A549 (cell line): ENCODE measurements around the gene TRIM9. TPM values are rescaled to one million over a fixed set of nuclear protein-coding genes. Genes with fewer than 3 reads are reported as not detected.

Experiments
- ATAC-seq, 2 experiments: fragments of 200-7000 bp in 1 of 2; fragments of >200 bp in 1 of 2; cut with Nextera tagmentation in 1 of 2; cut with Tn5 transposase in 1 of 2; 3 replicates each; pipeline versions ENCODE4 v1.8.0 to v1.9.1; 2018 to 2020; ENCODE audit warnings: mild to moderate bottlenecking in 1 of 2, moderate library complexity in 1 of 2
- CTCF ChIA-PET: fragments of 300-600 bp; sonication (Branson Sonifier 250); formaldehyde crosslinking; extraction: SDS; loops from one replicate; lab custom pipeline; 2021; ENCODE audit warnings: antibody characterized with exemption, inconsistent platforms; lab: Yijun Ruan, JAX
- POLR2A ChIA-PET: fragments of 350-600 bp; formaldehyde crosslinking; extraction: SDS; loops from one replicate; lab custom pipeline; 2021; ENCODE audit warnings: antibody characterized with exemption, inconsistent platforms; lab: Yijun Ruan, JAX
- DNase-seq, 2 experiments: peaks; one replicate each; pipeline versions ENCODE4 v3.0.0 to v3.0.0-alpha.2; 2011 to 2016; ENCODE audit warnings: low read depth in 1 of 2, low spot score in 1 of 2
- FAIRE-seq: peaks from 2 replicates; lab custom pipeline; 2011; peaks lifted over from hg19 to GRCh38; lab: Jason Lieb, UNC
- H3K27ac ChIP-seq, 2 experiments: fragments of >200 bp; sonication (Bioruptor Twin); formaldehyde crosslinking; 3 replicates each; pipeline ENCODE4 v1.5.1; 2016 to 2017
- H3K4me1 ChIP-seq: fragments of >200 bp; sonication (Bioruptor Twin); formaldehyde crosslinking; 3 replicates; pipeline ENCODE4 v1.6.1; 2016
- H3K4me2 ChIP-seq: fragments of >200 bp; sonication (Bioruptor Twin); formaldehyde crosslinking; 3 replicates; pipeline ENCODE4 v1.6.1; 2016
- H3K4me3 ChIP-seq: fragments of >200 bp; sonication (Bioruptor Twin); formaldehyde crosslinking; 3 replicates; pipeline ENCODE4 v1.5.1; 2016
- H3K9me3 ChIP-seq: fragments of >200 bp; sonication (Bioruptor Twin); formaldehyde crosslinking; 3 replicates; pipeline ENCODE4 v1.6.1; 2016
- BHLHE40 ChIP-seq: IDR thresholded peaks from 2 replicates; pipeline ENCODE4 v1.6.1; 2012; ENCODE audit warnings: low read depth, low read length, inconsistent platforms
- CBX2 ChIP-seq: fragments of 200-600 bp; sonication (generic); IDR thresholded peaks from 2 replicates; pipeline ENCODE4 v1.6.1; 2016; ENCODE audit warnings: low read depth, mild to moderate bottlenecking, borderline replicate concordance
- CEBPB ChIP-seq, 2 experiments: fragments of >200 bp in 1 of 2; sonication (Bioruptor Twin) in 1 of 2; formaldehyde crosslinking in 1 of 2; IDR thresholded peaks; 2 replicates each; pipeline ENCODE4 v1.6.1; 2012 to 2016
- CHD4 ChIP-seq: fragments of 200-600 bp; sonication (generic); IDR thresholded peaks from 2 replicates; pipeline ENCODE4 v1.6.1; 2016; ENCODE audit warnings: antibody characterized with exemption, mild to moderate bottlenecking, borderline replicate concordance
- EHF ChIP-seq: fragments of 250-450 bp; sonication (Bioruptor Pico); IDR thresholded peaks from 2 replicates; pipeline ENCODE4 v1.5.0; 2020; ENCODE audit warnings: mild to moderate bottlenecking
- EHMT2 ChIP-seq: fragments of 200-600 bp; sonication (generic); IDR thresholded peaks from 2 replicates; pipeline ENCODE4 v1.6.1; 2016; ENCODE audit warnings: antibody characterized with exemption, low read depth, mild to moderate bottlenecking, moderate library complexity
- FOSL2 ChIP-seq, 2 experiments: fragments of 450-650 bp in 1 of 2; fragments of >200 bp in 1 of 2; sonication (Bioruptor Twin) in 1 of 2; formaldehyde crosslinking; IDR thresholded peaks; 2 replicates each; pipeline versions ENCODE4 v1.5.0 to v1.6.1; 2016 to 2020; ENCODE audit warnings: mild to moderate bottlenecking in 1 of 2, moderate library complexity in 1 of 2
- HOXB13 ChIP-seq: fragments of 250-450 bp; sonication (Bioruptor Pico); IDR thresholded peaks from 2 replicates; pipeline ENCODE4 v1.5.0; 2020; ENCODE audit warnings: low read depth, mild to moderate bottlenecking, moderate library complexity
- MAFK ChIP-seq: fragments of 450-650 bp; IDR thresholded peaks from 2 replicates; pipeline ENCODE4 v1.6.1; 2014; ENCODE audit not compliant: partially characterized antibody
- NFE2L2 ChIP-seq: fragments of 150-350 bp; conservative IDR thresholded peaks from 2 replicates; pipeline ENCODE4 v1.6.1; 2014; ENCODE audit warnings: low read length
- POLR2A ChIP-seq: IDR thresholded peaks from 2 replicates; pipeline ENCODE4 v1.6.1; 2012; ENCODE audit warnings: mild to moderate bottlenecking, low read length
- POLR2AphosphoS2 ChIP-seq: conservative IDR thresholded peaks from 2 replicates; pipeline ENCODE4 v1.6.1; 2012; ENCODE audit warnings: low read length, improper control_type of control experiment, inconsistent platforms
- SMC3 ChIP-seq: fragments of >200 bp; sonication (Bioruptor Twin); formaldehyde crosslinking; IDR thresholded peaks from 3 replicates; pipeline ENCODE4 v1.6.1; 2018; ENCODE audit warnings: inconsistent platforms
- TP53 ChIP-seq: fragments of 250-450 bp; sonication (Bioruptor Pico); IDR thresholded peaks from 2 replicates; pipeline ENCODE4 v1.5.0; 2021; ENCODE audit warnings: mild to moderate bottlenecking, moderate library complexity
- ZFP36 ChIP-seq: fragments of 450-650 bp; IDR thresholded peaks from 2 replicates; pipeline ENCODE4 v1.6.1; 2014; ENCODE audit warnings: borderline replicate concordance; ENCODE audit not compliant: partially characterized antibody
- ZNF302 ChIP-seq: fragments of 250-450 bp; sonication (Bioruptor Pico); IDR thresholded peaks from 2 replicates; pipeline ENCODE4 v1.9.0; 2021; ENCODE audit warnings: inconsistent platforms, mild to moderate bottlenecking, moderate library complexity
- WGBS: methylation state at CpG from one replicate; pipeline ENCODE4 v1.1.6; 2017; ENCODE audit errors: missing lambda C conversion rate; 5-methylcytosine and 5-hydroxymethylcytosine counted together
- polyA plus RNA-seq, 4 experiments: library from polyadenylated mRNA; depleted of rRNA in 3 of 4; stranded (reverse); fragments of >200 nt; fragmentation: RNase III in 1 of 4; extraction: RNeasy Plus Mini Kit Qiagen cat#74134 plus additional on column Dnase treatment in 1 of 4; gene quantifications; 2 replicates in 3 of 4; 3 replicates in 1 of 4; pipeline ENCODE4 v1.2.3, GENCODE V29; 2011 to 2017
- TF ChIP-seq, protein P1 (sequence below): fragments of 250-450 bp; sonication (Bioruptor Pico); IDR thresholded peaks from 2 replicates; pipeline ENCODE4 v1.5.0; 2020; ENCODE audit warnings: low read depth, mild to moderate bottlenecking, moderate library complexity
- TF ChIP-seq, protein P2 (sequence below): fragments of >200 bp; sonication (Bioruptor Twin); formaldehyde crosslinking; IDR thresholded peaks from 3 replicates; pipeline ENCODE4 v1.5.1; 2016
- TF ChIP-seq, protein P3 (sequence below): IDR thresholded peaks from 2 replicates; pipeline ENCODE4 v1.6.1; 2012; ENCODE audit warnings: low read depth, borderline replicate concordance
- TF ChIP-seq, protein P4 (sequence below): fragments of 150-350 bp; IDR thresholded peaks from 2 replicates; pipeline ENCODE4 v1.6.1; 2014; ENCODE audit warnings: low read depth, mild to moderate bottlenecking, low read length

TRIM9 gene
- polyA plus RNA-seq, 2 of the 4 experiments (the other 2 are of a cell fraction) = 5.4 to 21.2 TPM

DNA sequence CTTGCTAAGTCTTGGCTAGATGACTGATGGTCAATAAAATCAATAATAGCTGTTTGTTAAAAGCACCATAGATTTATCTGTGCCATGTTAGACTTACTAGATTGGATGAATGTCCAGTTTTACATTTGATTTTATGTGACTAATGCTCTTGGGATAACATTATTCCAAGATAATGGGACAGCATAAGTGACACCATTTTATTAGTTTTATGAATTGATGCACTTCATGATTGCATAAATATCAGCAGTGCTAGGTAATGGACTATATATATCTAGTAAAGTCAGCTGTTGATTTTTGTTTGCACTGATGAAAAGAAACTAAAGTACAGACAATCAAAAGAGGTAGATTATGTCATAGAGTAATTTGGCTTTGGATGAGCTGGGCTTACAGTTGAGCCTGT, 10.4 kb downstream of the TRIM9 start:
- ChIA-PET CTCF (interaction anchor here (1.0 to 2.3 kb wide), 2 partner anchors 9 to 132 kb away, joined by 3 to 16 read pairs; partner anchors contain the start of gene TRIM9), POLR2A (no interaction called here)
- DNase-seq = no peak
- Histone ChIP-seq H3K9me3 (no peaks in the 10 kb centered on the region), H3K4me1 (peaks cover 54% of the 10 kb centered on the region), H3K4me2 (no peak overlapping the region), H3K4me3 (no peak overlapping the region), H3K27ac (no peak overlapping the region)
- no peak for ATAC-seq
- TF ChIP-seq ZFP36 = no peak
- no peak for FAIRE-seq

DNA sequence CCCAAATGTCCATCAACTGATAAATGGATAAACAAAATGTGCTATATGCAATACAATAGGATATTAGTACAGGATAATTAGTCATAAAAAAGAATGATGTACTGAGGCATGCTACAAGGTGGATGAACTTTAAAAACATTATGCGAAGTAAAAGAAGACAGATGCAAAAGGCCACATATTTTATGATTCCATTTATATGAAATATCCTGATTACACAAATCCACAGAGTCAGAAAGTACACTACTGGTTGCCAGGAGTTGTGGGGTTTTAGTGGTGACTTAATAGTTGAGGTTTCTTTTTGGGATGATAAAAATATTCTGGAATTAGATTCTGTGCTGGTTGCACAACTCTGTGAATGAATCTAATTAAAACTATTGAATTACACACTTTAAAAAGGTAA, 12.6 kb downstream of the TRIM9 start:
- no peak overlapping the region for H3K27ac ChIP-seq
- TF ChIP-seq EHMT2 (no peak), EHF (CRISPR knock-in tag) (no peak)
- DNase-seq (no peak), FAIRE-seq (no peak), ATAC-seq (no peak)
- 95% methylated on average over 1 of the region's 1 CpG for WGBS
- POLR2A ChIA-PET = no interaction called here
- H3K9me3 ChIP-seq = no peaks in the 10 kb centered on the region
- peaks cover 54% of the 10 kb centered on the region for H3K4me1 ChIP-seq
- no peak overlapping the region for H3K4me2 ChIP-seq
- H3K4me3 ChIP-seq = no peak overlapping the region
- CTCF ChIA-PET = interaction anchor here (0.7 to 2.3 kb wide), 3 partner anchors 11 to 1807 kb away, joined by 3 to 16 read pairs (median 3); partner anchors contain the start of gene TRIM9

DNA sequence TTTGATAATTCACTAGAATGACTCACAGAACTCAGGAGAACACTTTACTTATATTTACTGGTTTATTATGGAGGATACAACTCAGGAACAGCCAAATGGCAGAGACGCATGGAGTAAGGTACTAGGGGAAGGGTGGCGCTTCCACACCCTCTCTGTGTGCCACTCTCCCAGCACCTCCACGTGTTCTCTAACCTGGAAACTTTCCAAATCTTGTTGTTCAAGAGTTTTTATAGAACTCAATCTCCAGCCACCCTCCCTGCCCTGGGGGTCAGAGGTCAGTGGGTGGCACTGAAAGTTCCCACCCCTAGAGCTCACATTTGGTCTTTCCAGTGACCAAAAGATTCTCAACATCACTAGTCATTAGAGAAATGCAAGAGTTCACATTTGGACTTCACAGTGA, 13.2 kb downstream of the TRIM9 start:
- ChIA-PET CTCF (interaction anchor here (0.7 to 1.4 kb wide), 2 partner anchors 12 to 1807 kb away, joined by 3 read pairs; no protein-coding TSS in a partner anchor), POLR2A (no interaction called here)
- H3K4me3 ChIP-seq = no peak overlapping the region
- H3K4me2 ChIP-seq = no peak overlapping the region
- TF ChIP-seq FOSL2 (IDR thresholded peaks at IDR 0.05) (no peak), FOSL2 (CRISPR knock-in tag; IDR thresholded peaks at IDR 0.05) (no peak), BHLHE40 (no peak), CHD4 (no peak), POLR2AphosphoS2 (no peak), MAFK (no peak), SMC3 (no peak), HOXB13 (CRISPR knock-in tag) (no peak), CBX2 (no peak), ZNF302 (CRISPR knock-in tag) (no peak), TP53 (CRISPR knock-in tag) (no peak), POLR2A (no peak), CEBPB (IDR thresholded peaks at IDR 0.05) (no peak), NFE2L2 (no peak)
- TF ChIP-seq, protein P1, sequence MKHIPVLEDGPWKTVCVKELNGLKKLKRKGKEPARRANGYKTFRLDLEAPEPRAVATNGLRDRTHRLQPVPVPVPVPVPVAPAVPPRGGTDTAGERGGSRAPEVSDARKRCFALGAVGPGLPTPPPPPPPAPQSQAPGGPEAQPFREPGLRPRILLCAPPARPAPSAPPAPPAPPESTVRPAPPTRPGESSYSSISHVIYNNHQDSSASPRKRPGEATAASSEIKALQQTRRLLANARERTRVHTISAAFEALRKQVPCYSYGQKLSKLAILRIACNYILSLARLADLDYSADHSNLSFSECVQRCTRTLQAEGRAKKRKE (CRISPR knock-in tag) = no peak
- TF ChIP-seq, protein P2, sequence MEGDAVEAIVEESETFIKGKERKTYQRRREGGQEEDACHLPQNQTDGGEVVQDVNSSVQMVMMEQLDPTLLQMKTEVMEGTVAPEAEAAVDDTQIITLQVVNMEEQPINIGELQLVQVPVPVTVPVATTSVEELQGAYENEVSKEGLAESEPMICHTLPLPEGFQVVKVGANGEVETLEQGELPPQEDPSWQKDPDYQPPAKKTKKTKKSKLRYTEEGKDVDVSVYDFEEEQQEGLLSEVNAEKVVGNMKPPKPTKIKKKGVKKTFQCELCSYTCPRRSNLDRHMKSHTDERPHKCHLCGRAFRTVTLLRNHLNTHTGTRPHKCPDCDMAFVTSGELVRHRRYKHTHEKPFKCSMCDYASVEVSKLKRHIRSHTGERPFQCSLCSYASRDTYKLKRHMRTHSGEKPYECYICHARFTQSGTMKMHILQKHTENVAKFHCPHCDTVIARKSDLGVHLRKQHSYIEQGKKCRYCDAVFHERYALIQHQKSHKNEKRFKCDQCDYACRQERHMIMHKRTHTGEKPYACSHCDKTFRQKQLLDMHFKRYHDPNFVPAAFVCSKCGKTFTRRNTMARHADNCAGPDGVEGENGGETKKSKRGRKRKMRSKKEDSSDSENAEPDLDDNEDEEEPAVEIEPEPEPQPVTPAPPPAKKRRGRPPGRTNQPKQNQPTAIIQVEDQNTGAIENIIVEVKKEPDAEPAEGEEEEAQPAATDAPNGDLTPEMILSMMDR = no peak
- TF ChIP-seq, protein P3, sequence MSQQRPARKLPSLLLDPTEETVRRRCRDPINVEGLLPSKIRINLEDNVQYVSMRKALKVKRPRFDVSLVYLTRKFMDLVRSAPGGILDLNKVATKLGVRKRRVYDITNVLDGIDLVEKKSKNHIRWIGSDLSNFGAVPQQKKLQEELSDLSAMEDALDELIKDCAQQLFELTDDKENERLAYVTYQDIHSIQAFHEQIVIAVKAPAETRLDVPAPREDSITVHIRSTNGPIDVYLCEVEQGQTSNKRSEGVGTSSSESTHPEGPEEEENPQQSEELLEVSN = no peak
- TF ChIP-seq, protein P4, sequence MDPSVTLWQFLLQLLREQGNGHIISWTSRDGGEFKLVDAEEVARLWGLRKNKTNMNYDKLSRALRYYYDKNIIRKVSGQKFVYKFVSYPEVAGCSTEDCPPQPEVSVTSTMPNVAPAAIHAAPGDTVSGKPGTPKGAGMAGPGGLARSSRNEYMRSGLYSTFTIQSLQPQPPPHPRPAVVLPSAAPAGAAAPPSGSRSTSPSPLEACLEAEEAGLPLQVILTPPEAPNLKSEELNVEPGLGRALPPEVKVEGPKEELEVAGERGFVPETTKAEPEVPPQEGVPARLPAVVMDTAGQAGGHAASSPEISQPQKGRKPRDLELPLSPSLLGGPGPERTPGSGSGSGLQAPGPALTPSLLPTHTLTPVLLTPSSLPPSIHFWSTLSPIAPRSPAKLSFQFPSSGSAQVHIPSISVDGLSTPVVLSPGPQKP = no peak
- H3K9me3 ChIP-seq = no peaks in the 10 kb centered on the region
- H3K4me1 ChIP-seq = peaks cover 54% of the 10 kb centered on the region
- FAIRE-seq (no peak), ATAC-seq (no peak), DNase-seq (no peak)
- WGBS = 76% methylated on average over 3 of the region's 3 CpGs
- no peak overlapping the region for H3K27ac ChIP-seq
